RWPE1 (cell line): ENCODE measurements around the gene MAML3.

Source experiments
- CTCF ChIA-PET: fragments of 350-600 bp; sonication (Branson Sonifier 250); formaldehyde crosslinking; extraction: SDS; loops from one replicate; lab custom pipeline; 2021; lab: Yijun Ruan, JAX
- POLR2A ChIA-PET: fragments of 400-600 bp; formaldehyde crosslinking; extraction: SDS; loops from one replicate; lab custom pipeline; 2020; ENCODE audit warnings: antibody characterized with exemption; ENCODE audit not compliant: low non-redundant PET; lab: Yijun Ruan, JAX
- DNase-seq: peaks from one replicate; pipeline ENCODE4 v3.0.0; 2012; ENCODE audit warnings: low spot score
- H3K27ac ChIP-seq: fragments of 450-650 bp; 2 replicates; pipeline ENCODE4 v1.5.1; 2017
- TF ChIP-seq, protein P1 (sequence below): fragments of 450-650 bp; conservative IDR thresholded peaks from 2 replicates; pipeline ENCODE4 v1.5.1; 2017; ENCODE audit warnings: low read depth, mild to moderate bottlenecking

MAML3 gene

DNA sequence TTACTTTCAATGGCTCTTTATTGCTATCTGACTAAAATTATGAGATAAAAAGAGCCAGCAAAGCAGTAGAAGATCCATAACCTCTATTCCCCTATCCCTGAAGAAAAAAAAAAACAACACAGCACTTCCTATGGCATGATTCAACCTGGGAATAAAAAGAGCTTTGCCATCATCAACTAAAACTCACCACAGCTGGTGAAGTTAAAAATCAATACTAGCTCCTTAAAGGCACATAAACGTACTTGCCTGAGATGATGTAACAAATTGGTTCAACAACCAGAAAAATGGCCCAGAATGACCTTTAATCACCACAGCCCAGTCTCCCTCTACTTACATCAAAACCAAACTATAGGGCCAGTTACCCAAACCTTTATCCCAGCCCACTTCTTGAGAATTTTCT lies 153.8 kb downstream of the MAML3 start:
- TF ChIP-seq, protein P1, sequence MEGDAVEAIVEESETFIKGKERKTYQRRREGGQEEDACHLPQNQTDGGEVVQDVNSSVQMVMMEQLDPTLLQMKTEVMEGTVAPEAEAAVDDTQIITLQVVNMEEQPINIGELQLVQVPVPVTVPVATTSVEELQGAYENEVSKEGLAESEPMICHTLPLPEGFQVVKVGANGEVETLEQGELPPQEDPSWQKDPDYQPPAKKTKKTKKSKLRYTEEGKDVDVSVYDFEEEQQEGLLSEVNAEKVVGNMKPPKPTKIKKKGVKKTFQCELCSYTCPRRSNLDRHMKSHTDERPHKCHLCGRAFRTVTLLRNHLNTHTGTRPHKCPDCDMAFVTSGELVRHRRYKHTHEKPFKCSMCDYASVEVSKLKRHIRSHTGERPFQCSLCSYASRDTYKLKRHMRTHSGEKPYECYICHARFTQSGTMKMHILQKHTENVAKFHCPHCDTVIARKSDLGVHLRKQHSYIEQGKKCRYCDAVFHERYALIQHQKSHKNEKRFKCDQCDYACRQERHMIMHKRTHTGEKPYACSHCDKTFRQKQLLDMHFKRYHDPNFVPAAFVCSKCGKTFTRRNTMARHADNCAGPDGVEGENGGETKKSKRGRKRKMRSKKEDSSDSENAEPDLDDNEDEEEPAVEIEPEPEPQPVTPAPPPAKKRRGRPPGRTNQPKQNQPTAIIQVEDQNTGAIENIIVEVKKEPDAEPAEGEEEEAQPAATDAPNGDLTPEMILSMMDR = no peak
- no peak overlapping the region for H3K27ac ChIP-seq
- no peak for DNase-seq
- ChIA-PET POLR2A (no interaction called here), CTCF (no interaction called here)

DNA sequence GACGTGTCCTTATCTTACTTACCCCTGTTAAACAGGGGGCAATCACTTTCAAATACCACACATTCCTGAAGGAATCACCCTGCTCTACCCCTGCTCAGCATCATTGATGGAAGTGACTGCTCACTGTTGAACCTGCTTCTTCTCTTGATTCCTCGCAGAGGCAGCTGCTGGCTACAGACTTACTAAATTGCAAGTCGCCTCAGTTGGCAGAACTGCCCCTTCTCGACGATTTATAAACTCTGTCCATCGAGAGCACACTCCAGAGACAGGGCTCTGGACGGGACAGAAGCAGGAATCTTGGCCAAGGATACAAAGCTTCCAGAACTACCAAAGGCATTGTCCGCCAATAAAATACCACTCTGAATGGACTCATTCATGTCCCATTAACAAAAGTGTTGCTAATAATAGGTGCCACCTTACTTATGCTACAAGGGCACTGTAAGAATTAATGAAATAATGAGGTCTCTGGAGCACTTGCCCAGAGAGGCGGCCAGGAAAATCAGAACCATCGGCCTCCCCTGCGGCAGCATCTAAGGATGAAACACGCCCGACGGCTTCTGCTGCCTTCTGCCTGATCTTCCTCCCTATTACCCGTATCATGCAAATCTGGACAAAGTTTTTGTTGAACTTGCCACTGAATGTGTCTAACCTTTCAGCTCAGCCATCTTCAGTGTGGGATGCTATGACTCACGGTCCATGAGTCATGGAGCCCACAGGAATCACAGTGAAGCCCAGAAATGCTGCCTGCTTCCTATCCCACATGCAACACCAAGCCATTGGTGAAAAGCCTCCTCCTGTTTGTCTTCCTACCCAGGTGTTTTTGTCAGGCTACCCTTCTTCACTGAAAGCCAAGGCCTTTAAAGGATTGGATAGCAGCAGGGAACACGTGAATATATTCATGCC lies 164.9 kb downstream of the MAML3 start:
- DNase-seq = peak; percentile 90
- TF ChIP-seq, protein P1 = no peak
- ChIA-PET POLR2A (no interaction called here), CTCF (interaction anchor here (0.6 kb wide), 1 partner anchor 24 kb away, joined by 3 read pairs; no protein-coding TSS in a partner anchor)
- H3K27ac ChIP-seq = peak overlapping the region; percentile 28; the same call in 1 of the 2 replicates

DNA sequence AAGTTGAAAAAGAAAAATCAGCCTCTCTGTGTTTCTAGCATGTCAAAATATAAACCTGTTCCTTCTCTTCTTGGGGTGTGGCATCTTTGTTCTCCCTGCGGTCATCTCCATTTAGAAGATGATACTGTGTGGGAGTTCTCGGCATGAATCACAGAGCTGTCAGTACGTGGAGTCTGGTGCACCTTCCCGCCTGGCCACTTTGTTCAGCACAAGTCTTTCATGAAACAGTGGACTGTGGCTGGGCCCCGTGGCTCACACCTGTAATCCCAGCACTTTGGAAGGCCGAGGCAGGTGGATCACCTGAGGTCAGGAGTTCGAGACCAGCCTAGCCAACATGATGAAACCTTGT lies 166.5 kb downstream of the MAML3 start:
- TF ChIP-seq, protein P1 = no peak
- ChIA-PET POLR2A (no interaction called here), CTCF (interaction anchor here (0.6 kb wide), 1 partner anchor 225 kb away, joined by 4 read pairs; no protein-coding TSS in a partner anchor)
- H3K27ac ChIP-seq = no peak overlapping the region
- peak; percentile 71 for DNase-seq

DNA sequence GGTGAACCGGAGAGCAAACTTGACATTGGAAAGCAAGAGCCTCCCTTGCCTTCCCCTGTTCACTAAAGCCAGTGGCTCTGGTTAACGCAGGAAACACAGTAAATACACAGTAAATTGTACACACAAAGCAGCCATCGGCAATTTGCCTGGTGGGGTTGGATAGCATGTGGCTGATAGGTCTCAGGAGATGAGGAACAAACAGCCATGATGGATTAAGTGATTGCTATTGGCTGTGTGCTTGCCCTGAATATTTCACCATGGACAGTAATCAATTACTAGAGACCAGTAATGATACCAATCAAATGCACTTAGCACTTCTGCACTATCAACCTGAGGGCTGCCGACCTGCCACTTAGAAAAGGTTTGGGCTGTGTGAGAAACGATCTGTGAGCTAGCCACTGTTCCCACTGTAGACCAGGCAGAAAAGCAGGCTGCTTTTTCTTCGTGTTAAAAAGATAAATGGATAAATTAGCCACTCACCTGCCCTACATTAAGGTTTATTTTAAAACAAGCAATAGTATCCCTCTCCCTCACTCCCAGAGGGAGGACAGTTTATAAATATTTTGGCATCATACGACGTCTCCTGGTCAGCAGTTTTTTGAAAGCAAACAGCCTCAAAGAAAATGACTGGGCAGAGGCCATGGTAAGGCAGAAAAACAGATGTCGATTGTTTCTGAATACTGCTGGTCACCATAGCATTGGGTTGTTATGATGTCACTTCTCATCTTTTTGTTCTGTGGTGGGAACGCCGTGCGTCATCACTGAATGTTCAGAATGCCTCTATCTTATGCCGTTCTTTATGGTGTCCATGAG lies 167.1 kb downstream of the MAML3 start:
- DNase-seq = no peak
- TF ChIP-seq, protein P1 = no peak
- CTCF ChIA-PET = no interaction called here
- H3K27ac ChIP-seq = no peak overlapping the region
- POLR2A ChIA-PET = no interaction called here

DNA sequence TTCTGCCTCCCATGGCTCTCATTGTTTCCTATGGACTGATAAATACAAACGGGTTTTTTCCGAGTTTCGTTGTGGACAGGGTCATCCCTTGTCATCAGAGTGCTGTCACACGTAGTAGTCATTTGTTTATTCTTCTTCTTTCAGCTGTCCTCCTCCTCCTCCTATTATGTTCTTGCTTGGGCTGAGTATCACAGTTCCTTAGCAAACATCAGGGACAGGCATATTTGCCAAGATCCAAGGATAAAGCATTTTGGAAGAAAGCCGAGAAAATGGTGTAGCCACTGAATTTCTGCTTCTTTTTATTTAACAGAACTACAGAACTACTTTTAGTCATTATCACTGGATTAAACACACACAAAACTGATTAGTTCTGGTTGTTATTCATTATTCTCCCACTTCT lies 167.9 kb downstream of the MAML3 start:
- no peak for DNase-seq
- TF ChIP-seq, protein P1 = no peak
- H3K27ac ChIP-seq = no peak overlapping the region
- ChIA-PET CTCF (no interaction called here), POLR2A (no interaction called here)

DNA sequence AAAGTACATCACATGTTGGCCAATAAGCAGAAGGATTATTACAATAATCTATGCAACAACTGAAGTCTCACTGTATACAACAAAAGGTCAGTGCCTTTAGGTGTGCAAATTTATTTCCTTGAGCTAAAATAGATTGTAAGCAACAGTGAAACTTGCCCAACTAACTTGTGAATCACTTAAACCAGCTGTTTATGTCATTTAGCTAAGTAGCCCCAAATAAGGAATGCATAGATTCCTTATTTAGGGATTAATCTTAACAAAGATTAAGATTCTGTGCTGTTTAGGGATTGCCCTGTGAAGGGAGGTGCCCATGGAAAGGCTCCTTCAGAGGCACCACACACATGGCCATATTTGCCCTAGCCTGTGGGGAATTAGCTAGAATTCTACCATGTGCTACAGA lies 168.6 kb downstream of the MAML3 start:
- TF ChIP-seq, protein P1 = no peak
- ChIA-PET CTCF (interaction anchor here (0.5 to 0.7 kb wide), 2 partner anchors 12 to 21 kb away, joined by 3 to 4 read pairs; no protein-coding TSS in a partner anchor), POLR2A (no interaction called here)
- no peak overlapping the region for H3K27ac ChIP-seq
- DNase-seq = no peak
